ENCODE results near the gene SNX30.

Gene SNX30

GRCh38 chr9:112884101-112884500, 133.5 kb downstream of the SNX30 start:
- Histone ChIP-seq H3K27me3 (ENCODE audit: insufficient read depth, low read length, poor library complexity, severe bottlenecking) (no peaks in the 10 kb centered on the region), H3K4me3 (ENCODE audit: low read length, poor library complexity, severe bottlenecking) (no peak overlapping the region), H3K4me1 (ENCODE audit: insufficient read depth, low read length, poor library complexity, severe bottlenecking) (no peaks in the 10 kb centered on the region), H3K9me2 (replicated peaks; ENCODE audit: low read depth, low read length) (no peaks in the 10 kb centered on the region), H3F3A (ENCODE audit: low read depth) (no peaks in the 10 kb centered on the region), H3K9me3 (ENCODE audit: insufficient read depth, low read depth, low read length) (no peaks in the 10 kb centered on the region), H3K36me3 (ENCODE audit: insufficient read depth, low read length) (no peaks in the 10 kb centered on the region), H4K20me1 (ENCODE audit: insufficient read depth, low read length, poor library complexity, severe bottlenecking) (no peaks in the 10 kb centered on the region), H3K9ac (ENCODE audit: low read depth, low read length, poor library complexity, severe bottlenecking) (no peak overlapping the region), H2AFZ (ENCODE audit: low read length) (no peak overlapping the region), H3K4me2 (ENCODE audit: low read depth, low read length, poor library complexity, severe bottlenecking) (no peak overlapping the region), H3K79me2 (ENCODE audit: insufficient read depth, low read length) (no peaks in the 10 kb centered on the region)
- TF ChIP-seq EZH2phosphoT487 (IDR thresholded peaks at IDR 0.05; ENCODE audit: borderline replicate concordance) (no peak), CTCF (conservative IDR thresholded peaks at IDR 0.05; ENCODE audit: low read length) (no peak)

GRCh38 chr9:112884721-112885120, 134.2 kb downstream of the SNX30 start:
- Histone ChIP-seq H3K4me3 (ENCODE audit: low read length, poor library complexity, severe bottlenecking) (no peak overlapping the region), H3F3A (ENCODE audit: low read depth) (no peaks in the 10 kb centered on the region), H3K4me1 (ENCODE audit: insufficient read depth, low read length, poor library complexity, severe bottlenecking) (no peaks in the 10 kb centered on the region), H3K27me3 (ENCODE audit: insufficient read depth, low read length, poor library complexity, severe bottlenecking) (no peaks in the 10 kb centered on the region), H3K9ac (ENCODE audit: low read depth, low read length, poor library complexity, severe bottlenecking) (no peak overlapping the region), H4K20me1 (ENCODE audit: insufficient read depth, low read length, poor library complexity, severe bottlenecking) (no peaks in the 10 kb centered on the region), H3K79me2 (ENCODE audit: insufficient read depth, low read length) (no peaks in the 10 kb centered on the region), H3K9me3 (ENCODE audit: insufficient read depth, low read depth, low read length) (no peaks in the 10 kb centered on the region), H3K4me2 (ENCODE audit: low read depth, low read length, poor library complexity, severe bottlenecking) (no peak overlapping the region), H2AFZ (ENCODE audit: low read length) (no peak overlapping the region), H3K36me3 (ENCODE audit: insufficient read depth, low read length) (no peaks in the 10 kb centered on the region), H3K9me2 (replicated peaks; ENCODE audit: low read depth, low read length) (no peaks in the 10 kb centered on the region)
- TF ChIP-seq CTCF (conservative IDR thresholded peaks at IDR 0.05; ENCODE audit: low read length), result no peak
- no peak for TF ChIP-seq EZH2phosphoT487 (IDR thresholded peaks at IDR 0.05; ENCODE audit: borderline replicate concordance)

DNA sequence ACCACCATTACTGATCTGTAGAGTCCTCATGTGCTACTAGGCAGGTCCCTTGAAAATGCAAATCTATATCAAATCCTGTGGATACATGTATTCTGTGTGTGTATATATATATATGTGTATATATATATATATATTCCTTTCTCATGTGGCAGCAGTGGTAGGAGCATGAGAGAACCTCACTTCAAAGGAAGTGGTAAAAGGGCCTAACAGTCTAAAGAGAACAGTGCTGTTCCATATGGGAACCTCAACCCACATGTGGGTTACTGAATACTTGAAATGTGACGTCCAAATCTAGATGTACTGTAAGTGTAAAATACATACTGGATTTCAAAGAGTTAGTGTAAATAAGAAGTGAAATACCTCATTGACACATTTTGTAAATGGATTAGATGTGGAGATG, 134.8 kb downstream of the SNX30 start:
- H3K4me2 ChIP-seq (ENCODE audit: low read depth, low read length, poor library complexity, severe bottlenecking), result no peak overlapping the region
- no peak overlapping the region for H3K9ac ChIP-seq (ENCODE audit: low read depth, low read length, poor library complexity, severe bottlenecking)
- H3K79me2 ChIP-seq (ENCODE audit: insufficient read depth, low read length), result no peaks in the 10 kb centered on the region
- no peaks in the 10 kb centered on the region for H3K36me3 ChIP-seq (ENCODE audit: insufficient read depth, low read length)
- no peaks in the 10 kb centered on the region for H3K9me2 ChIP-seq (replicated peaks; ENCODE audit: low read depth, low read length)
- H4K20me1 ChIP-seq (ENCODE audit: insufficient read depth, low read length, poor library complexity, severe bottlenecking), result no peaks in the 10 kb centered on the region
- no peak overlapping the region for H3K4me3 ChIP-seq (ENCODE audit: low read length, poor library complexity, severe bottlenecking)
- no peaks in the 10 kb centered on the region for H3K9me3 ChIP-seq (ENCODE audit: insufficient read depth, low read depth, low read length)
- no peaks in the 10 kb centered on the region for H3F3A ChIP-seq (ENCODE audit: low read depth)
- H2AFZ ChIP-seq (ENCODE audit: low read length), result no peak overlapping the region
- H3K4me1 ChIP-seq (ENCODE audit: insufficient read depth, low read length, poor library complexity, severe bottlenecking), result no peaks in the 10 kb centered on the region
- no peak for TF ChIP-seq EZH2phosphoT487 (IDR thresholded peaks at IDR 0.05; ENCODE audit: borderline replicate concordance)
- TF ChIP-seq CTCF (conservative IDR thresholded peaks at IDR 0.05; ENCODE audit: low read length), result no peak
- H3K27me3 ChIP-seq (ENCODE audit: insufficient read depth, low read length, poor library complexity, severe bottlenecking), result no peaks in the 10 kb centered on the region
